SU-DHL-6 (cell line): ENCODE results near the gene RUFY2.

Experiments used
- H2AFZ ChIP-seq: fragments of 200-600 bp; sonication (generic); 2 replicates; pipeline ENCODE4 v1.6.1; 2014; ENCODE audit warnings: low read depth, mild to moderate bottlenecking, moderate library complexity, mixed read lengths, antibody characterized with exemption, low read length; ENCODE audit not compliant: severe bottlenecking
- H3F3A ChIP-seq: fragments of 200-600 bp; shearing (Covaris generic); 2 replicates; pipeline ENCODE4 v1.6.0; 2016; ENCODE audit warnings: antibody characterized with exemption, mild to moderate bottlenecking; ENCODE audit not compliant: insufficient read depth
- H3K27ac ChIP-seq: fragments of 200-600 bp; sonication (generic); 2 replicates; pipeline ENCODE4 v1.5.1; 2016; ENCODE audit warnings: low read depth, mild to moderate bottlenecking, low read length, moderate library complexity, mixed read lengths
- H3K27me3 ChIP-seq: fragments of 200-600 bp; sonication (generic), shearing (Covaris generic); 2 replicates; pipeline ENCODE4 v1.6.0; 2014; ENCODE audit warnings: mild to moderate bottlenecking, low read length
- H3K36me3 ChIP-seq: fragments of 200-600 bp; sonication (generic); 2 replicates; pipeline ENCODE4 v1.6.1; 2014; ENCODE audit warnings: mild to moderate bottlenecking, low read length, mixed read lengths
- H3K4me2 ChIP-seq: fragments of 300-600, 200-600 bp; shearing (Covaris generic), sonication (generic); 2 replicates; pipeline ENCODE4 v1.6.0; 2014; ENCODE audit warnings: low read length, low read depth, mild to moderate bottlenecking; ENCODE audit not compliant: poor library complexity, severe bottlenecking
- H3K4me3 ChIP-seq: fragments of 200-600 bp; sonication (generic); 2 replicates; pipeline ENCODE4 v1.5.1; 2014; ENCODE audit warnings: antibody characterized with exemption, low read length, mild to moderate bottlenecking, mixed read lengths; ENCODE audit not compliant: insufficient read depth, poor library complexity, severe bottlenecking
- H3K79me2 ChIP-seq: fragments of 200-600 bp; sonication (generic); 2 replicates; pipeline ENCODE4 v1.6.1; 2014; ENCODE audit warnings: mild to moderate bottlenecking, low read length, moderate library complexity; ENCODE audit not compliant: insufficient read depth
- H3K9ac ChIP-seq: fragments of 200-600 bp; sonication (generic); 2 replicates; pipeline ENCODE4 v1.7.0; 2014; ENCODE audit warnings: mild to moderate bottlenecking, low read length
- H3K9me2 ChIP-seq: fragments of 200-600 bp; sonication (generic); replicated peaks from 2 replicates; pipeline ENCODE4 v1.6.1; 2014; ENCODE audit warnings: low read length; ENCODE audit not compliant: insufficient read depth
- H3K9me3 ChIP-seq: fragments of 200-600 bp; sonication (generic); 2 replicates; pipeline ENCODE4 v1.6.1; 2014; ENCODE audit warnings: low read length, mixed read lengths; ENCODE audit not compliant: insufficient read depth
- H4K20me1 ChIP-seq: fragments of 200-600 bp; sonication (generic); 2 replicates; pipeline ENCODE4 v1.6.1; 2014; ENCODE audit warnings: low read depth, mild to moderate bottlenecking, antibody characterized with exemption, low read length, moderate library complexity, mixed read lengths
- CTCF ChIP-seq: fragments of 200-600 bp; sonication (generic); IDR thresholded peaks from one replicate; pipeline ENCODE4 v1.5.1; 2017; ENCODE audit warnings: antibody characterized with exemption, mild to moderate bottlenecking, low read length, moderate library complexity; ENCODE audit not compliant: insufficient read depth, poor library complexity, severe bottlenecking
- EZH2phosphoT487 ChIP-seq: fragments of 200-600 bp; sonication (generic), shearing (Covaris generic); conservative IDR thresholded peaks from 2 replicates; pipeline ENCODE4 v1.6.1; 2018; ENCODE audit warnings: mild to moderate bottlenecking, antibody characterized with exemption, low read length, moderate library complexity, mixed read lengths

RUFY2 gene

GRCh38 chr10:68305854-68306253 lies 101.2 kb downstream of the RUFY2 start:
- Histone ChIP-seq H3K9me2 (no peaks in the 10 kb centered on the region), H3K79me2 (no peaks in the 10 kb centered on the region), H3K27ac (no peak overlapping the region), H3F3A (peaks cover 14% of the 10 kb centered on the region), H3K36me3 (no peaks in the 10 kb centered on the region), H3K4me3 (no peak overlapping the region), H2AFZ (no peak overlapping the region), H3K4me2 (no peak overlapping the region), H4K20me1 (no peaks in the 10 kb centered on the region), H3K9me3 (no peaks in the 10 kb centered on the region), H3K27me3 (no peaks in the 10 kb centered on the region), H3K9ac (no peak overlapping the region)
- TF ChIP-seq EZH2phosphoT487 (no peak), CTCF (no peak)

- Histone ChIP-seq H3K27ac (no peak overlapping the region), H3K79me2 (no peaks in the 10 kb centered on the region), H3K9me3 (no peaks in the 10 kb centered on the region), H2AFZ (no peak overlapping the region), H4K20me1 (no peaks in the 10 kb centered on the region), H3K36me3 (no peaks in the 10 kb centered on the region), H3K4me2 (no peak overlapping the region), H3K9ac (no peak overlapping the region), H3K27me3 (no peaks in the 10 kb centered on the region), H3K9me2 (no peaks in the 10 kb centered on the region), H3K4me3 (no peak overlapping the region), H3F3A (peaks cover 25% of the 10 kb centered on the region)
- TF ChIP-seq CTCF (no peak), EZH2phosphoT487 (no peak)
Observed at GRCh38 chr10:68303849-68304412, 103.1 kb downstream of the RUFY2 start.

GRCh38 chr10:68302871-68303270 lies 104.2 kb downstream of the RUFY2 start:
- peaks cover 25% of the 10 kb centered on the region for H3F3A ChIP-seq
- no peaks in the 10 kb centered on the region for H3K9me2 ChIP-seq
- TF ChIP-seq CTCF: no peak
- no peak for TF ChIP-seq EZH2phosphoT487
- H3K27me3 ChIP-seq: no peaks in the 10 kb centered on the region
- no peaks in the 10 kb centered on the region for H3K79me2 ChIP-seq
- no peak overlapping the region for H3K4me3 ChIP-seq
- H4K20me1 ChIP-seq: no peaks in the 10 kb centered on the region
- H3K27ac ChIP-seq: no peak overlapping the region
- no peak overlapping the region for H3K4me2 ChIP-seq
- H3K9me3 ChIP-seq: no peaks in the 10 kb centered on the region
- no peaks in the 10 kb centered on the region for H3K36me3 ChIP-seq
- no peak overlapping the region for H3K9ac ChIP-seq
- H2AFZ ChIP-seq: no peak overlapping the region

- Histone ChIP-seq H3F3A (peaks cover 25% of the 10 kb centered on the region), H3K9ac (no peak overlapping the region), H3K4me2 (no peak overlapping the region), H3K9me2 (no peaks in the 10 kb centered on the region), H3K36me3 (no peaks in the 10 kb centered on the region), H3K4me3 (no peak overlapping the region), H3K27me3 (no peaks in the 10 kb centered on the region), H4K20me1 (no peaks in the 10 kb centered on the region), H3K27ac (peak overlapping the region; percentile 96), H2AFZ (peak overlapping the region; percentile 20), H3K79me2 (no peaks in the 10 kb centered on the region), H3K9me3 (no peaks in the 10 kb centered on the region)
- no peak for TF ChIP-seq EZH2phosphoT487
- TF ChIP-seq CTCF: no peak
Observed at GRCh38 chr10:68302503-68302823, 104.6 kb downstream of the RUFY2 start.
